Stimulated activated CD4-positive, alpha-beta T cell treated with anti-CD3 and anti-CD28 coated beads, Interleukin-12 subunit alpha, Interleukin-12 subunit beta, amount 100 ng/mL, for 48 hours (primary cell): Measurements from ENCODE around the gene RNF157.
"Not testable (repeated sequence)": the region's sequence is repeated elsewhere in the genome, so short reads cannot be mapped to it uniquely, and the experiment has no call there.

ENCODE experiments used
- DNase-seq, 3 donors: peaks; one replicate each; pipeline ENCODE4 v3.0.0-alpha.2; 2020; ENCODE audit warnings: low read depth in 2 of 3, low spot score in 1 of 3

The RNF157 gene

GRCh38 chr17:76236603-76237002, 3.7 kb downstream of the RNF157 start:
- DNase-seq, result no peak

GRCh38 chr17:76235883-76236282, 4.4 kb downstream of the RNF157 start:
- no peak for DNase-seq

- DNase-seq, result no peak
Measured at GRCh38 chr17:76234354-76234679, 6.0 kb downstream of the RNF157 start.

- DNase-seq, result no peak
Measured at GRCh38 chr17:76233588-76234353, 6.5 kb downstream of the RNF157 start.

GRCh38 chr17:76232342-76232741, 8.0 kb downstream of the RNF157 start:
- DNase-seq, result no peak

- not testable (repeated sequence) for DNase-seq
Measured at GRCh38 chr17:76226749-76227148, 13.5 kb downstream of the RNF157 start.

GRCh38 chr17:76225373-76226086, 14.8 kb downstream of the RNF157 start:
- not testable (repeated sequence) for DNase-seq

- DNase-seq, result no peak
Measured at GRCh38 chr17:76223802-76224201, 16.5 kb downstream of the RNF157 start.

GRCh38 chr17:76219670-76220383, 20.5 kb downstream of the RNF157 start:
- no peak for DNase-seq

- no peak for DNase-seq
Measured at GRCh38 chr17:76217081-76217480, 23.2 kb downstream of the RNF157 start.

- no peak for DNase-seq
Measured at GRCh38 chr17:76213491-76213890, 26.8 kb downstream of the RNF157 start.

- DNase-seq, result no peak
Measured at GRCh38 chr17:76208120-76208519, 32.2 kb downstream of the RNF157 start.

GRCh38 chr17:76207275-76208059, 32.8 kb downstream of the RNF157 start:
- DNase-seq, result no peak

GRCh38 chr17:76205542-76206144, 34.6 kb downstream of the RNF157 start:
- DNase-seq, result not testable (repeated sequence)

GRCh38 chr17:76204277-76204676, 36.0 kb downstream of the RNF157 start:
- DNase-seq, result no peak

GRCh38 chr17:76200354-76200753, 39.9 kb downstream of the RNF157 start:
- no peak for DNase-seq

- peak in 2 of 3 donors; percentile 42 to 44 for DNase-seq
Measured at GRCh38 chr17:76199469-76199868, 40.8 kb downstream of the RNF157 start.

GRCh38 chr17:76198702-76199101, 41.6 kb downstream of the RNF157 start:
- no peak for DNase-seq

GRCh38 chr17:76197911-76198310, 42.4 kb downstream of the RNF157 start:
- DNase-seq, result no peak

GRCh38 chr17:76196675-76197074, 43.6 kb downstream of the RNF157 start:
- DNase-seq, result no peak
